ENCODE results near the gene TMA7.

TMA7 gene

DNA sequence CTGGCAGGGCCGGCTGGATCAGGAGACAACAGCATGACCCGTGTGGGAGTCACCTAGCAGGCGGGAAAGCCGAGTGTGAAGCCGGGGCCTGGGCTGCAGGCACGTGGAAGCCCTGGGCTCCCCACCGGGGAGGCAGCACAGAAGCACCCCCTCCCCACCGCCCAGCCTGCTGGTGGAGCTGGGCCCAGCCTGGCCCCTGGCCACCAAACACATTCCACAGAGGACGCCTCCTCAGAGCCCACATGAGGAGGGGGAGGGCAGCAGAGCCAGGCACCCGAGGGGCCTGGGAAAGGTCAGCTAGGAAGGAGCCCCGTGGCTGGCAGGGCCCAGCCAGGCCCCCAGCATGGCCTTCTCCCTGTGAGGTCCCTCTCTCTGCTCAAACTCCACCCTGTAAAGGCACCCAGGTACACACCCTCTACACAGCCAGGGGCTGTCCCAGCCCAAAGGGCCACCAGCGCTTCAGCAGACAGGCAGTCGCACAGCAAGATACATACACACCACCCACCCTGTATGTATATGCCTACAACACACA, 14.7 kb upstream of the TMA7 start:
- Mint-ChIP-seq H3K27me3 (no peaks in the 10 kb centered on the region), H3K9me3 (ENCODE audit: low read depth) (no peaks in the 10 kb centered on the region), H3K4me1 (ENCODE audit: low read depth) (peaks cover 5% of the 10 kb centered on the region), H3K4me3 (no peak overlapping the region), H3K27ac (no peak overlapping the region), H3K36me3 (no peaks in the 10 kb centered on the region)

DNA sequence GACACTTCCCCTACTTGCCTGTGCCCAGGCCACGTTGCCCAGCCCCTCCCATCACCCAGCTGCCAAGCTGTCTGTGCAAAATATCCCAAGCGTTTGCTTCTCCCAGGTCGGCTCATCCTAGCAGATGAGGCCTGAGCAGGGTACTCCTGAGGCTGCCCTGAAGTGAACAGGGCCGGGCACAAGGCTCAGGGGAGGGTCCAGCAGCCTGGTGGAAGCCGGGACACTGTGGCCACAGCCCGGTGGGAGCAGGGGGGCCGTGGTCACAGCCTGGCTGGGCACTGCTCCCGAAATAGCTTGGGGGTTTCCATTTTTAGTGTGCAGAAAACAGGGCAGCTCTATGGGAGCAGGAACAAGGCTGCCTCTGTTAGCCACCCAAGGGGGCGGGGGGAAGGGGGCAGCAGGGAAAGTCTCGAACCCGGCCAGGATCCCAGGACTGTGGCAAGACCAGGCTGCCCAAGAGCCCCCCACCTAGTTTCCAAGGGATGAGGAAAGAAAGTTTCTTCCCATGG, 13.6 kb upstream of the TMA7 start:
- no peak overlapping the region for H3K27ac Mint-ChIP-seq
- no peaks in the 10 kb centered on the region for H3K27me3 Mint-ChIP-seq
- peaks cover 10% of the 10 kb centered on the region for H3K4me1 Mint-ChIP-seq (ENCODE audit: low read depth)
- no peaks in the 10 kb centered on the region for H3K36me3 Mint-ChIP-seq
- no peaks in the 10 kb centered on the region for H3K9me3 Mint-ChIP-seq (ENCODE audit: low read depth)
- H3K4me3 Mint-ChIP-seq, result no peak overlapping the region

DNA sequence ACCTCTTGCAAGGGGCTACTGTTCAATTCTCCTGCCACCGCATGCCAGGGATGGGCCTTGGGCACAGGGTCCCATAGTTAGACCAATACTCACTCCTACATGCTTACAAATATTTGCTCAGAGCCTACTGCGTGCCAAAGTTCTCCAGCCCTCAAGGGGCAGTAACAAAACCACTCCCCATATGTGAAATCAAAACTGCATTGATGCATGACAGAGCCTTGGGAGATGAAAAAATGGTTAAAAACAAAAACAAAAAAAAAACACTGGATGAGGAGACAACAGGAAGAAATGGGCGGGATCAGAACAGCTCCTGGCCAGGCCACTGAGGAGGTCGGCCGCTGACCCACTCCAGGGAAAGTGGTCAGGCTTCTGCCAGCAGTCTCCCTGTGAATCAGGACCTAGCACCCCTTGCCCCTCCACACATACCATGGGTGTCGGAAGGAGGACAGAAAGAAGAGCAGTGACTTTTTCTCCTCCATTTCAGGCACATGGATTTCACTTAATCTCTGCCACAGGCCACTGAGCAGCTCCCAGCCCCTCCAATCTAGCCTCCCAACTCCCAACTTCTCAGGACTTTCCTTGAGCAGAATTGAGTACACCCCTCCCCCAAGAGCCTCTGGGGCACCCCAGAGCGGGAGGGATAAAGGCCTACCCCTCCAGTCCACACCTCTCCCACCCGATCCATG, 13.0 kb upstream of the TMA7 start:
- Mint-ChIP-seq H3K27me3 (no peaks in the 10 kb centered on the region), H3K9me3 (ENCODE audit: low read depth) (no peaks in the 10 kb centered on the region), H3K4me1 (ENCODE audit: low read depth) (peaks cover 10% of the 10 kb centered on the region), H3K36me3 (no peaks in the 10 kb centered on the region), H3K27ac (no peak overlapping the region), H3K4me3 (peak overlapping the region; percentile 6)

DNA sequence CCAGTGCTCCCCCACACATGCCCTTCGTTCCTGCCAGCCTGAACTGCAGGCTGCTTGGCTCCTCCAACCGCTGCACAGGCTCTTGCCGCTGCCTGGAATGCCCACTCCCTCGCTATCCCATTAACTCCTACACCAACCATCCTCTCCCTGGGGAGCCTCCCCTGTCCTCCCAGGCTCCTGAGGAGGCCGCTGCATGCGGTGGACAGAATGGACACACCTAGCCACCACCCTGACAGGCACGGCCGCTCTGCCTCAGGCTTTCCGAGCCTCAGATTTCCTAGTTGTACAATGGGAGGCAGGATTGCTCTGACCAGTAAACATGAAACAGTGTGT, 12.5 kb upstream of the TMA7 start:
- Mint-ChIP-seq H3K4me1 (ENCODE audit: low read depth) (peaks cover 10% of the 10 kb centered on the region), H3K27me3 (no peaks in the 10 kb centered on the region), H3K36me3 (no peaks in the 10 kb centered on the region), H3K27ac (no peak overlapping the region), H3K9me3 (ENCODE audit: low read depth) (no peaks in the 10 kb centered on the region), H3K4me3 (peak overlapping the region; percentile 65)

DNA sequence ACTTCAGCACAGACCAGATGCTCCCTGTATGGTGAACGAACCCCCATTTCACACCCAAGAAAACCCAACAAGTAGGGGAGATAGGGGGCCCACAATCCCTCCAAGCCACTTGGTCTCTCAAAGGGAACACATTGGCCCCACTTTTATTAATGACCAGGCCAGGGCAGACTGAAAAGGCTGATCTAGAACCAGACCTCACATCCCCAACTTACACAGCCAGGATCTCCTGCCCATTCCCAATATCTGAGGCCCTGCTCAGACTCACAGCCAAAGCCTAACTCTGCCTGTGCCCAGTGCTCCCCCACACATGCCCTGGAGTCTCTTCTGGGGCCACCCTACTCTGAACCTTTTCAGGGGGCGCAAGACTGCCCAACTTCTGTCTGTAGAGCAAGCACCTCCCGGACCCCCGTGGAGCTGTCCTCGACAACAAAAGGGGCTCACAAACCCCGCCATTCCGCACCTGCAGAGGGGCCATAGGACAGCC, 11.9 kb upstream of the TMA7 start:
- Mint-ChIP-seq H3K4me1 (ENCODE audit: low read depth) (peaks cover 10% of the 10 kb centered on the region), H3K27ac (no peak overlapping the region), H3K27me3 (no peaks in the 10 kb centered on the region)

DNA sequence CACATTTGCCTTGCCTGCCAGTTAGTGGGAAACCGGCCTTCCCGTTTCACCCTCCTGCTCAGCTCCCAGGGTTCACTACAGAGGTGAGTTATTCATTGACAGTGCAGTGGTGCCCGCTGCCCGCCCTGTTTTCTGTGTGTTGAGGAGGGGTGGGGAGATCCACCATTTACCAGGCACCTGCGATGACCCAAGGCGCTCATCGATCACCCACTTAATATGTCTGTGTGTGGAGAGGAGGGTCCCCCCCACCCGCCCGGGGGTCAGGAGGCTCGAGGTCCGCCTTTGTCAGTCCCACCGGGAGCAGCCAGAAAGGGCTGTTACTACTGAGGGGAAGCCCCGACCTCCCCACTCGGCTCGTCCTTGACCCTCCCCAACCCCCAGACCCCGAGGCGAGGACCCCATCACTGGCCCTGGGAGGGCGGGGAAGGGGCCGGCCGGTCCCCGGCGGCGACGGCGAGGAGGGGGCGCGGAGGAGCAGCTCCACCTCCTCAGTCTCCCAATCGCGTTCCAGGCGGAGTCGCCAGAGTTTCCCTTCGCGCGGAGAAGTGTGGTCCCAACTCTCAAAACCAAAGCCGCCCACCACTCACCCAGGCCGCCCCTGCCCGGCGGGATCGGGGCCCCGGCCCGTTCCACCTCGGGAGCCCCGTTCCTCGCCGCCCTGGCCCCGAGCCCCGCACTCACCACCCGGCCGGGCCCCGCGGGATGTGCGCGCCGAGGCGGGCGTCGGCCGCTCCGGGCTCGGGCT, 11.3 kb upstream of the TMA7 start:
- no peaks in the 10 kb centered on the region for H3K9me3 Mint-ChIP-seq (ENCODE audit: low read depth)
- H3K4me3 Mint-ChIP-seq, result peak overlapping the region; percentile 65
- no peaks in the 10 kb centered on the region for H3K27me3 Mint-ChIP-seq

More for the DNA sequence above, 11.9 kb upstream of the TMA7 start:
- H3K4me3 Mint-ChIP-seq, result peak overlapping the region; percentile 65
- H3K9me3 Mint-ChIP-seq (ENCODE audit: low read depth), result no peaks in the 10 kb centered on the region
- no peaks in the 10 kb centered on the region for H3K36me3 Mint-ChIP-seq

DNA sequence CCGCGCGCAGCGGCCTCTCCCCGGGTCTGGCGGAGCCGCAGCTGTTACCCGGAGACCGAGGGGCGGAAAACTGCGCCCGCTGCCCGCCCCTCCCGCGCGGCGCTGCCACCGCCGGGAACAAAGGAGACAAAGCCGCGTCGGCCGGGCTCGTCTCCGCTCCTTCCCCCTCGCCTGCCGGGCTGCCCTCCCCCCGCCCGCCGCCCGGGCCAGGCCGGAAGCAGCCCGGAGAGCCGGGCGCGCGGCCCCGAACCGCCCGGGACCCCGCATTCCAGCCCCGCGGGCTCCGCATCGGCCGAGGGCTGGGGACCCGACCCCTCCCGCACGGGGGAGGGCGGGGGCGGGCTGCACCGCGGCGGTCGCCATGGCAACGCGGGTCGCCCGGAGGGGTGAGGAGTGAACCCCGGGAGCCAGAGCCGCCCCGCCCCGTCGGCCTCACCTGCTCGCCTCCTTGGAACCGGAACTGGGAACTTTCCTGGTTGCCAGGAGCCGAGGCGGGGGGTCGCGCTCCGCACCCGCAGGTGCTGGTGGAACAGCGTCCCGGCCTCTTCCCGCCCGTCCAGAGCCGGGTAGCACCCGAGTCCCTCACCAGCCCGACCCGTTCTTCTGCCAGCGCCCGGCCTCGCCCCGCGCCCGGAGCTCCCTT, 10.6 kb upstream of the TMA7 start:
- Mint-ChIP-seq H3K4me1 (ENCODE audit: low read depth) (peaks cover 12% of the 10 kb centered on the region), H3K9me3 (ENCODE audit: low read depth) (no peaks in the 10 kb centered on the region), H3K27ac (no peak overlapping the region), H3K4me3 (peak overlapping the region; percentile 85), H3K27me3 (no peaks in the 10 kb centered on the region), H3K36me3 (no peaks in the 10 kb centered on the region)

More for the DNA sequence above, 11.3 kb upstream of the TMA7 start:
- H3K27ac Mint-ChIP-seq, result no peak overlapping the region
- no peaks in the 10 kb centered on the region for H3K36me3 Mint-ChIP-seq
- peaks cover 10% of the 10 kb centered on the region for H3K4me1 Mint-ChIP-seq (ENCODE audit: low read depth)

DNA sequence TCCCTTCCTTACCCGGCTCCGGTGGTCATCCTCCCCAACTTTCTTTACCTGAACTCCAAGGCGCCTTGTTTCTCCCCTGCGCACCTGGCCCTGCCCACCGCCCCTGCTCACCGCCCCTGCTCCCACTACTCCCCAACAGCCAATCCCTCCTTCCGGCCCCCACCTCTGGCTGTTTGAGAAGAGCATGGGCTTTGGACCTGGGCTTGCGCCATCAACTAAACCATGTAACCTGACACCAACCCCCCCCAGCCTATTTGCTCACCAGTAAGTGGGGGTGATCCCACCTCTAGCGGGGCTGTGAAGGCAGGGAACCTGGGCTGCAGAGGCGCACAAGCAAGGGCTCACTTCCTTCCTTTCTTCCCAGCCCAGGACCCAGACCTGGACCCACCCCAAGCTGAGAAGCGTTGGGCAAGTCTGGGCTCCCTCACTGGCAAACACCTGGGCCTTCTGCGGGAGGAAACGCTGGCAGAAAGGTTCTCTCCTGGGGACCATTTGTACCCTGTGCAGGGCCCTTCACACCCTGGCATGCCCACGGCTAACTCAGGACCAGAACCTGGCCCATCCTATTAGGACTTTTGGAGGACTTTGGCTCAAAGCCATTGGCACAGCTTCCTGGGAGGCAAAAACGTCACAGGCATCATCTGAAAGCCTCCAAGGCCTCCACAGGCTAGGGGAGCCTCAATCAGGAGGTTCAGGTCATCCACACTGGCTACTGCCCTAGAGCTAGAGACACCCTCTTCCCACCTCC, 9.9 kb upstream of the TMA7 start, which contains the start of gene PLXNB1:
Gene PLXNB1, minus strand, starts transcription at position 127 of the 748 bp plus-strand sequence. CDS start 5,475 bp downstream, outside the sequence.
- H3K27ac Mint-ChIP-seq, result peak within 1 kb of the TSS; percentile 34
- H3K36me3 Mint-ChIP-seq, result no peaks in the 10 kb centered on the region
- peaks cover 13% of the 10 kb centered on the region for H3K4me1 Mint-ChIP-seq (ENCODE audit: low read depth)
- no peaks in the 10 kb centered on the region for H3K9me3 Mint-ChIP-seq (ENCODE audit: low read depth)
- peak within 1 kb of the TSS; percentile 85 for H3K4me3 Mint-ChIP-seq
- H3K27me3 Mint-ChIP-seq, result no peaks in the 10 kb centered on the region

DNA sequence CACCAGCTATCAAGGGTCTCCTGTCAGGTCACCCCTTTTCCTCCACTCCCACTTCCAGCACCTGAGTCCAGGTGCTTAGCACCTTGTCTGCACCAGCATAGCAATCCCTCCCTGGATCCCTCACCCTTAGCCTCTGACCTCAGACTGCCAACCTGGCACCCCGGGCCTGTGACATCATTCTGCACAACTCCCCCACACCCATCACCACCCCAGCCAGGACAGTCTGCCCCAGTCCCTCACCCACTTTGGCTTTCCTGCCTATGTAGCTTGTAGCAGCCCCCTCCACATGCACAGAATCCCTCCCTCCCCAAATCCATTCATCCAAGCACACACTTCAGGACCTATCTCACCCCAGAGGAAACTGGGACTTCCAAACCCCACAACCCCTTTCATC, 9.4 kb upstream of the TMA7 start:
- Mint-ChIP-seq H3K27me3 (no peaks in the 10 kb centered on the region), H3K4me3 (peak overlapping the region; percentile 85), H3K4me1 (ENCODE audit: low read depth) (peaks cover 16% of the 10 kb centered on the region), H3K9me3 (ENCODE audit: low read depth) (no peaks in the 10 kb centered on the region), H3K27ac (no peak overlapping the region), H3K36me3 (no peaks in the 10 kb centered on the region)

DNA sequence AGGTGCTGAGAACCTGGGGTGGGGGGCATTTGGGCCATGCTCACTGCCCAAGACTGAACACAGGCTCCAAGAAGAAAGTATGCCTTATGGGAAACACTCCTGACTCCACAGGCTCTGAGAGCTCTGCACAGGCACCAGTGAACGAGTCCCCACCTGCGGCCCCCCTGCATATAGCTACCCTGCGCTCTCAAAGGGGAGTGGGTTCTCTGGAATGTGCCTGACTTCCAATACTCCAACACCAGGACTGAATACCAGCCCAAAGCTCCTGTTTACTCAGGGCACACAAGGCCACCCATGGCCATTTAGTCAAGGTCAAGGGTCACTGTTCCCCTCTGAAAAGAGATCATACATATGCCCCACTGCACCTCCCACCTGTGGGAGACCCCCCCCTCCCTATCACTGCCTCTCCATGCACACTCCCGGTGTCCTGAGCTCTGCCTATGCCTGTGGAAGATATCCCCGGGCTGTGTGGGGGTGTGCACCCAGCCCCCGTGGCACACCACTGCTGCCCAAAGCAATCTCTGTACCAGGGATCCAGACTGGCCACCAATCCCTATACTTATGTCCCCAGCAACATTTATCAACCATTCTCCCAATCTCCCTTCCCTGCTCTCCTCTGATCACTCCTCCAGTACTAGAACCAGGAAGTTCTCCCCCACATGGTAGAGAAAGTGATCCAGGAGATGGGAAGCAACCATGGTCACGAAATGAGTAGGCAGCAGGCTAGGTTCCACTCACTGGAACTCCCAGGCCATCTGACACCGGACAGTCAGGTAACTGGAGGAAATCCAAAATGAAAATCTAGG, 8.6 kb upstream of the TMA7 start:
- no peaks in the 10 kb centered on the region for H3K27me3 Mint-ChIP-seq
- H3K9me3 Mint-ChIP-seq (ENCODE audit: low read depth), result no peaks in the 10 kb centered on the region
- H3K36me3 Mint-ChIP-seq, result no peaks in the 10 kb centered on the region
- H3K27ac Mint-ChIP-seq, result no peak overlapping the region
- H3K4me1 Mint-ChIP-seq (ENCODE audit: low read depth), result peaks cover 16% of the 10 kb centered on the region
- H3K4me3 Mint-ChIP-seq, result peak overlapping the region; percentile 85

DNA sequence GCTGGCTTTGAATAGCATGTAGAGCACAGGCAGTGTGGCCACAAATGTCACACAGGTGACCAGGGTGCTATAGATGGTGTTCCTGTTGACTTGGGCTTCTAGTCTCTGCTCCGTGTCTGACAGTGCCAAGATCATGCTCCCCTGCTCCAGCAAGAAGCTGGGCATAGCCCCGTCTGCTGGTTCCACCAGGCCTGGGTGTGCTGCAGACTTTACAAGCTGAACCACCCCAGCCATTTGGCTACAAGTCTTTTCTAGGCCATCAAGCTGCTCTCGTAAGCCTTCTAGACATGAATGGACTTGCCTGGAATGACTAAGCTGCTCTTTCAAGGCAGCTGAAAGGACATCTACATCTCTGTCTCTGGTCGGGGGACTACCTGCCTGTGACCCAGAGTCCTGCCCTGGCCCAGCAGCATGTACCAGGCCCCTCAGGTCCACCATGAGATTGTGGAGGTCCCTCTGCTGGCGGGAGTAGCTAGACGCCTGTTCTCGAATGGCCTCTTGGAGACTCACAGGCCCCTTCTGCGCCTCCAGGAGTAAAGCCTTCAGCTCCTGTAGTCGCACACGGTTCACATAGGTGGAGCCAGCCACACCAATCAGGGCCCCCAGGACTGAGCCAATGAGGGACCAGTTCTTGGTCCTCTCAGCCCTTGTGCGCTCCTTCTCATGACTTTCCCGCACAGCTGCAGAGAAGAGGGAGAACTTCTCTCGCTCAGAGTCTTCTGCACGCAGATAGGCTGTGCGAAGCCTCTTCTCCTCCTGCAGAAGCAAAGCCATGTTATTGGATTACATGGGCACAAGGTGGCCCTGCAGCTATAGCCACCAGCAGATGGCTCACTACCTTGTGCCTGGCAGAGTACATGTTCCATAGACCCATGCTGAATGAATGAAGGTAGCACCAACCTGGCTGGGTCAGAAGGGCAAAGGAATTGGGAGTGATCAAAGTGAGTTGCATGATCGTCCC, 7.4 kb upstream of the TMA7 start:
- peaks cover 16% of the 10 kb centered on the region for H3K4me1 Mint-ChIP-seq (ENCODE audit: low read depth)
- H3K27ac Mint-ChIP-seq, result no peak overlapping the region
- H3K4me3 Mint-ChIP-seq, result no peak overlapping the region

DNA sequence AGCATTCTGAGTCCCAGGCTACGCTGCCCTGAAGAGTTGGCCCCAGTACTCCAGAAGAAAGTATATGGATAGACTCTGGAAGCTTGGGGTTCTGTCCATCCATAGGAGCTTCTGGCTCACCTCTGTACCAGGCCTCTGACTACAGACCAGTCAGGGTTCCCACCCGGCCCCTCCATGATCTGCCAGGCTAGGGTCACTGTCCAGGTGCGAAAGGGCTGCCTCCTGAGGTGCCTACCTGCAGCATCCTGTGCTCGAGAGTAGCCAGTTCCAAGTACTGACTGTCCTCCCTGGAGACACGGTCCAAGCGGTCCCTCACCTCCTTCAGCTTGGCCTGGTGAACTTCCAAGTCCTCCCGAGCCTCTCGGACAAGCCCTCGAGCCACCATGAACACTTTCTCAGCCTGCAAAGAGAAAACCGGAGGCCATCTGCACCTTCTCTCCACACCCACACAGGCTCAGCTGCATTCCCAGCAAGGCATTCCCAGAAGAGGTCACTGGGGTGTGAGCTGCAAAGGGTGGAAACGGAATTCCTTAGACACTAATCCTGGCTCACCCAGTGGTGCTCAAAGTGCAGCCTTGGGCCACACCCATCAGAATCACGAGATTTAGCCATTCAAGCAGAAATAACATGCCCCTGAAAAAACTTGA, 6.5 kb upstream of the TMA7 start:
- Mint-ChIP-seq H3K9me3 (ENCODE audit: low read depth) (no peaks in the 10 kb centered on the region), H3K4me3 (no peak overlapping the region), H3K4me1 (ENCODE audit: low read depth) (peaks cover 20% of the 10 kb centered on the region), H3K27me3 (no peaks in the 10 kb centered on the region), H3K36me3 (no peaks in the 10 kb centered on the region), H3K27ac (no peak overlapping the region)

More for the DNA sequence above, 7.4 kb upstream of the TMA7 start:
- Mint-ChIP-seq H3K9me3 (ENCODE audit: low read depth) (no peaks in the 10 kb centered on the region), H3K27me3 (no peaks in the 10 kb centered on the region), H3K36me3 (no peaks in the 10 kb centered on the region)
